H1 (cell line): ENCODE data around the gene LY6G5B. TPM values are rescaled to one million over a fixed set of nuclear protein-coding genes. Genes with fewer than 3 reads are reported as not detected.

Experiments
- CTCF ChIA-PET: fragments of 300-600 bp; sonication (Branson Sonifier 250); formaldehyde crosslinking; loops from one replicate; lab custom pipeline; 2021; ENCODE audit not compliant: partially characterized antibody; lab: Charles Lee
- POLR2A ChIA-PET: fragments of 300-600 bp; sonication (Branson Sonifier 250); formaldehyde crosslinking; loops from one replicate; lab custom pipeline; 2021; ENCODE audit warnings: inconsistent platforms; ENCODE audit not compliant: partially characterized antibody; lab: Charles Lee
- DNase-seq, 2 experiments: peaks; one replicate each; pipeline versions ENCODE4 v3.0.0 to v3.0.0-alpha.2; 2010 to 2022; ENCODE audit warnings: low spot score in 2 of 2, low read depth in 1 of 2, mixed read lengths in 1 of 2
- FAIRE-seq: peaks from 2 replicates; lab custom pipeline; 2011; peaks lifted over from hg19 to GRCh38; lab: Jason Lieb, UNC
- H2AFZ ChIP-seq: 2 replicates; pipeline ENCODE4 v1.8.1; 2012; ENCODE audit warnings: low read length, inconsistent platforms
- H2AK5ac ChIP-seq: 2 replicates; pipeline ENCODE4 v1.6.1; 2013; ENCODE audit warnings: low read depth, low read length
- H2BK120ac ChIP-seq: replicated peaks from 2 replicates; pipeline ENCODE3; 2013; ENCODE audit warnings: low read depth, low read length, inconsistent platforms
- H2BK12ac ChIP-seq: 2 replicates; pipeline ENCODE4 v1.6.1; 2013; ENCODE audit warnings: low read depth, low read length
- H2BK15ac ChIP-seq: 2 replicates; pipeline ENCODE4 v1.6.1; 2013; ENCODE audit warnings: low read length
- H2BK20ac ChIP-seq: 2 replicates; pipeline ENCODE4 v1.6.1; 2013; ENCODE audit warnings: low read length
- H2BK5ac ChIP-seq: 2 replicates; pipeline ENCODE4 v1.6.1; 2013; ENCODE audit warnings: low read depth, low read length
- H3K14ac ChIP-seq: 2 replicates; pipeline ENCODE4 v1.6.1; 2013; ENCODE audit warnings: inconsistent platforms; ENCODE audit not compliant: insufficient read length
- H3K18ac ChIP-seq: 2 replicates; pipeline ENCODE4 v1.6.1; 2013; ENCODE audit warnings: low read length; ENCODE audit errors: extremely low read depth
- H3K23ac ChIP-seq: 2 replicates; pipeline ENCODE4 v1.6.1; 2013; ENCODE audit warnings: inconsistent platforms; ENCODE audit not compliant: insufficient read length
- H3K23me2 ChIP-seq: 2 replicates; pipeline ENCODE4 v1.6.1; 2013; ENCODE audit warnings: low read depth, low read length
- H3K27ac ChIP-seq: 2 replicates; pipeline ENCODE4 v1.6.1; 2011; ENCODE audit warnings: low read depth, low read length, inconsistent platforms
- H3K27me3 ChIP-seq, 4 experiments: replicated peaks in 1 of 4; 1 replicate in 1 of 4; 2 replicates in 3 of 4; pipeline versions ENCODE4 v1.6.1 to v1.8.1; 2011 to 2013; ENCODE audit warnings: low read length in 3 of 4, mild to moderate bottlenecking in 3 of 4, inconsistent platforms in 2 of 4, mixed read lengths in 2 of 4, moderate library complexity in 1 of 4; ENCODE audit not compliant: control insufficient read depth in 3 of 4, insufficient read depth in 3 of 4; ENCODE audit errors: extremely low read depth in 1 of 4
- H3K36me3 ChIP-seq, 4 experiments: 2 replicates each; pipeline versions ENCODE4 v1.6.1 to v1.8.1; 2011 to 2013; ENCODE audit warnings: mild to moderate bottlenecking in 4 of 4, low read length in 3 of 4, moderate library complexity in 2 of 4, control low read depth in 1 of 4, inconsistent platforms in 1 of 4; ENCODE audit not compliant: insufficient read depth in 4 of 4, control insufficient read depth in 2 of 4
- H3K4ac ChIP-seq: replicated peaks from 2 replicates; pipeline ENCODE3; 2013; ENCODE audit warnings: low read length, low read depth, mixed read lengths, inconsistent platforms; ENCODE audit not compliant: insufficient read length
- H3K4me1 ChIP-seq, 4 experiments: replicated peaks in 1 of 4; 1 replicate in 1 of 4; 2 replicates in 3 of 4; pipeline versions ENCODE4 v1.6.1 to v1.8.1; 2011 to 2013; ENCODE audit warnings: low read length in 3 of 4, inconsistent platforms in 2 of 4, mixed read lengths in 1 of 4; ENCODE audit not compliant: insufficient read depth in 4 of 4, control insufficient read depth in 3 of 4
- H3K4me2 ChIP-seq, 2 experiments: 2 replicates each; pipeline versions ENCODE4 v1.6.1 to v1.8.1; 2011 to 2013; ENCODE audit warnings: low read depth in 2 of 2, low read length in 2 of 2, control low read depth in 1 of 2, inconsistent platforms in 1 of 2, mild to moderate bottlenecking in 1 of 2; ENCODE audit not compliant: insufficient read depth in 1 of 2
- H3K4me3 ChIP-seq, 4 experiments: fragments of 200-600, 300-600 bp in 1 of 4; sonication (generic), shearing (Covaris generic), sonication (Bioruptor Twin) in 1 of 4; 2 replicates each; pipeline versions ENCODE4 v1.5.1 to v1.8.1; 2011 to 2016; ENCODE audit warnings: low read length in 4 of 4, low read depth in 3 of 4, control low read depth in 2 of 4, inconsistent platforms in 2 of 4, mild to moderate bottlenecking in 2 of 4, mixed read lengths in 1 of 4, moderate library complexity in 1 of 4; ENCODE audit not compliant: insufficient read depth in 2 of 4; ENCODE audit errors: extremely low read depth in 1 of 4
- H3K56ac ChIP-seq: replicated peaks from 2 replicates; pipeline ENCODE3; 2013; ENCODE audit warnings: low read depth, mild to moderate bottlenecking, mixed read lengths, low read length, inconsistent platforms; ENCODE audit not compliant: insufficient read length
- H3K79me1 ChIP-seq: 2 replicates; pipeline ENCODE4 v1.6.1; 2013; ENCODE audit warnings: low read depth, low read length, control low read depth
- H3K79me2 ChIP-seq, 2 experiments: 2 replicates each; pipeline versions ENCODE4 v1.6.1 to v1.8.1; 2012 to 2013; ENCODE audit warnings: low read length in 2 of 2, mild to moderate bottlenecking in 2 of 2, inconsistent platforms in 1 of 2; ENCODE audit not compliant: insufficient read depth in 2 of 2, control insufficient read depth in 1 of 2
- H3K9ac ChIP-seq, 4 experiments: replicated peaks in 1 of 4; 1 replicate in 1 of 4; 2 replicates in 3 of 4; pipeline versions ENCODE4 v1.6.1 to v1.8.1; 2011 to 2013; ENCODE audit warnings: low read depth in 3 of 4, low read length in 3 of 4, control low read depth in 2 of 4, mild to moderate bottlenecking in 2 of 4, moderate library complexity in 2 of 4, inconsistent platforms in 1 of 4; ENCODE audit errors: extremely low read depth in 1 of 4
- H3K9me3 ChIP-seq, 2 experiments: 2 replicates each; pipeline versions ENCODE4 v1.6.1 to v1.8.1; 2012 to 2013; ENCODE audit warnings: mild to moderate bottlenecking in 2 of 2, moderate library complexity in 2 of 2, control low read depth in 1 of 2, inconsistent platforms in 1 of 2, low read depth in 1 of 2, low read length in 1 of 2, mixed read lengths in 1 of 2; ENCODE audit not compliant: insufficient read depth in 2 of 2
- H4K20me1 ChIP-seq, 2 experiments: replicated peaks in 1 of 2; 2 replicates each; pipeline versions ENCODE3 to v1.8.1; 2011 to 2013; ENCODE audit warnings: inconsistent platforms in 2 of 2, low read length in 2 of 2, mild to moderate bottlenecking in 1 of 2; ENCODE audit not compliant: insufficient read depth in 2 of 2, control insufficient read depth in 1 of 2
- H4K5ac ChIP-seq: 2 replicates; pipeline ENCODE4 v1.6.1; 2013; ENCODE audit warnings: low read length, low read depth, mixed read lengths, inconsistent platforms; ENCODE audit not compliant: insufficient read length
- H4K8ac ChIP-seq: 2 replicates; pipeline ENCODE4 v1.8.0; 2013; ENCODE audit warnings: mild to moderate bottlenecking, moderate library complexity, low read length, inconsistent platforms; ENCODE audit not compliant: insufficient read depth; ENCODE audit errors: extremely low read depth
- H4K91ac ChIP-seq: replicated peaks from 2 replicates; pipeline ENCODE3; 2013; ENCODE audit warnings: low read length, mixed read lengths, inconsistent platforms; ENCODE audit not compliant: insufficient read length
- ATF2 ChIP-seq: IDR thresholded peaks from 2 replicates; pipeline ENCODE4 v1.6.1; 2012; ENCODE audit warnings: low read length, inconsistent platforms
- ATF3 ChIP-seq: IDR thresholded peaks from 2 replicates; pipeline ENCODE4 v1.6.1; 2011; ENCODE audit warnings: low read depth, mild to moderate bottlenecking, low read length; ENCODE audit not compliant: insufficient read depth
- BACH1 ChIP-seq: IDR thresholded peaks from 2 replicates; pipeline ENCODE4 v1.6.1; 2012; ENCODE audit warnings: low read length, improper control_type of control experiment
- BRCA1 ChIP-seq: IDR thresholded peaks from 2 replicates; pipeline ENCODE4 v1.6.1; 2012; ENCODE audit warnings: low read depth, low read length, improper control_type of control experiment
- CBX5 ChIP-seq: fragments of 300-800, 300-1000 bp; sonication (generic); IDR thresholded peaks from 2 replicates; pipeline ENCODE4 v1.7.1; 2016; ENCODE audit warnings: antibody characterized with exemption, low read length, low read depth
- CHD1 ChIP-seq: IDR thresholded peaks from 2 replicates; pipeline ENCODE4 v1.6.1; 2012; ENCODE audit warnings: low read depth, low read length, improper control_type of control experiment
- EZH2 ChIP-seq: fragments of 200-600 bp; sonication (generic); IDR thresholded peaks from 2 replicates; pipeline ENCODE4 v1.7.1; 2012; ENCODE audit warnings: low read depth, mild to moderate bottlenecking, moderate library complexity, low read length, inconsistent platforms; ENCODE audit not compliant: severe bottlenecking
- KDM1A ChIP-seq: fragments of 200-600, 300-600 bp; sonication (generic); IDR thresholded peaks from 2 replicates; pipeline ENCODE4 v1.7.1; 2016; ENCODE audit warnings: mild to moderate bottlenecking, low read length, borderline replicate concordance
- SIN3A ChIP-seq, 2 experiments: IDR thresholded peaks in 1 of 2; conservative IDR thresholded peaks in 1 of 2; 2 replicates each; pipeline ENCODE4 v1.6.1; 2011 to 2012; ENCODE audit warnings: low read length in 2 of 2, improper control_type of control experiment in 1 of 2, low read depth in 1 of 2, mild to moderate bottlenecking in 1 of 2
- TAF1 ChIP-seq: IDR thresholded peaks from 2 replicates; pipeline ENCODE4 v1.6.1; 2011; ENCODE audit warnings: mild to moderate bottlenecking, low read depth, low read length
- TBP ChIP-seq: IDR thresholded peaks from 2 replicates; pipeline ENCODE4 v1.6.1; 2011; ENCODE audit warnings: low read depth, low read length, improper control_type of control experiment
- WGBS, 2 experiments: shearing (Covaris generic) in 1 of 2; methylation state at CpG; one replicate each; pipeline versions ENCODE4 v1.1.6 to v1.1.7; 2013 to 2015; ENCODE audit warnings: low lambda C conversion rate in 2 of 2, mixed read lengths in 2 of 2, inconsistent platforms in 1 of 2, low coverage in 1 of 2, missing lambda C conversion rate in 1 of 2; ENCODE audit not compliant: insufficient replicate concordance in 2 of 2, insufficient coverage in 1 of 2, insufficient read length in 1 of 2; ENCODE audit errors: extremely low coverage in 1 of 2, missing lambda C conversion rate in 1 of 2; 5-methylcytosine and 5-hydroxymethylcytosine counted together
- polyA plus RNA-seq, 7 experiments: library from polyadenylated mRNA; depleted of rRNA in 3 of 7; stranded (reverse) in 5 of 7; unstranded in 2 of 7; fragments of >200 nt in 5 of 7; fragments of 200-250 nt in 2 of 7; gene quantifications; 1 replicate in 5 of 7; 2 replicates in 1 of 7; 4 replicates in 1 of 7; pipeline versions ENCODE4 v1.2.1 to v1.2.3, GENCODE V29; 2011 to 2013; ENCODE audit warnings: missing spikeins in 2 of 7, mixed read lengths in 2 of 7
- total RNA-seq: library from RNA; stranded (reverse); fragmentation: NEBNext Ultra II Directional; extraction: Animal tissue kit (Norgen Biotek cat#: 25700); gene quantifications from 2 replicates; pipeline ENCODE4 v1.2.1, GENCODE V29; 2021

Gene LY6G5B
- total and polyA plus RNA-seq, 2 of the 8 experiments (the other 6 are each of a cell fraction or from before 2014, with no cell fraction given), result 10.6 to 12.6 TPM

- Histone ChIP-seq H4K5ac (no peak overlapping the region), H3K27me3 (no peaks in the 10 kb centered on the region), H3K14ac (no peak overlapping the region), H2AK5ac (no peak overlapping the region), H3K18ac (no peak overlapping the region), H3K56ac (no peak overlapping the region), H3K4me3 (no peak overlapping the region), H3K9me3 (no peaks in the 10 kb centered on the region), H3K4ac (no peak overlapping the region), H3K9ac (no peak overlapping the region), H3K23ac (no peak overlapping the region), H2BK12ac (no peak overlapping the region), H2BK120ac (no peak overlapping the region), H2BK20ac (no peak overlapping the region), H4K20me1 (peaks cover 7 to 23% of the 10 kb centered on the region in 2 experiments), H2BK15ac (no peak overlapping the region), H4K8ac (no peak overlapping the region), H3K79me1 (peaks cover 21% of the 10 kb centered on the region; the same call in 1 of the 2 replicates), H2BK5ac (no peak overlapping the region), H2AFZ (no peak overlapping the region), H3K36me3 (peaks cover 78 to 98% (median 89%) of the 10 kb centered on the region in 4 experiments), H3K27ac (no peak overlapping the region), H3K79me2 (peaks cover 17 to 37% of the 10 kb centered on the region in 2 experiments), H3K4me2 (no peak overlapping the region), H4K91ac (no peak overlapping the region), H3K4me1 (no peaks in the 10 kb centered on the region; a peak in 1 of 7 replicates), H3K23me2 (no peaks in the 10 kb centered on the region)
- FAIRE-seq, result no peak
- ChIA-PET POLR2A (interaction anchor here (0.7 to 34.9 kb wide), 9 partner anchors 9 to 187 kb away, joined by 3 to 883 read pairs (median 5); partner anchors contain the start of genes AIF1, APOM, BAG6 and C6orf47), CTCF (interaction anchor here (0.8 to 3.2 kb wide), 5 partner anchors 8 to 25 kb away, joined by 3 to 10 read pairs (median 4); no protein-coding TSS in a partner anchor)
- TF ChIP-seq BACH1 (no peak), ATF3 (no peak), ATF2 (no peak), TBP (no peak), EZH2 (no peak), CHD1 (no peak), TAF1 (no peak), SIN3A (conservative IDR thresholded peaks at IDR 0.05 in 1 of 2, IDR thresholded peaks at IDR 0.05 in 1 of 2; ENCODE audit: low read depth in 1 of 2, low read length in 2 of 2) (no peak), CBX5 (no peak), BRCA1 (no peak), KDM1A (no peak)
- WGBS, 2 experiments, result 89% methylated on average over 10 of the region's 10 CpGs; no CpG with 5 or more reads in 1 of the 2 experiments
- DNase-seq, result no peak
Measured at GRCh38 chr6:31626952-31627351, 42.8 kb upstream of the LY6G5B start.
